ENCODE data around the gene DHRSX.
A peak's percentile ranks its signal among the peaks of the same experiment; 100 is the strongest.
"Not testable (repeated sequence)": the region's sequence is repeated elsewhere in the genome, so short reads cannot be mapped to it uniquely, and the experiment has no call there.

The DHRSX gene

GRCh38 chrX:2427147-2427546 is 73.6 kb downstream of the DHRSX start:
- no peak for ATAC-seq (replicated peaks; ENCODE audit: extremely low read depth, poor library complexity, severe bottlenecking)
- H3K4me1 Mint-ChIP-seq, result peaks cover 7% of the 10 kb centered on the region
- no peak overlapping the region for H3K27ac Mint-ChIP-seq (ENCODE audit: low read depth)
- H3K4me3 Mint-ChIP-seq, result no peak overlapping the region
- H3K9me3 Mint-ChIP-seq, result no peaks in the 10 kb centered on the region
- peaks cover 4% of the 10 kb centered on the region for H3K36me3 Mint-ChIP-seq (ENCODE audit: insufficient read depth)
- DNase-seq (ENCODE audit: low spot score in 2 of 2), result no peak
- no peaks in the 10 kb centered on the region for H3K27me3 Mint-ChIP-seq

- H3K27ac Mint-ChIP-seq (ENCODE audit: low read depth), result peak overlapping the region; percentile 67
- ATAC-seq (replicated peaks; ENCODE audit: extremely low read depth, poor library complexity, severe bottlenecking) (no peak), DNase-seq (ENCODE audit: low spot score in 2 of 2) (no peak)
- peaks cover 7% of the 10 kb centered on the region for H3K4me1 Mint-ChIP-seq
- no peak overlapping the region for H3K4me3 Mint-ChIP-seq
- no peaks in the 10 kb centered on the region for H3K9me3 Mint-ChIP-seq
- H3K36me3 Mint-ChIP-seq (ENCODE audit: insufficient read depth), result peaks cover 4% of the 10 kb centered on the region
- no peaks in the 10 kb centered on the region for H3K27me3 Mint-ChIP-seq
Observed at GRCh38 chrX:2426289-2426882, 74.4 kb downstream of the DHRSX start.

- no peak for DNase-seq (ENCODE audit: low spot score in 2 of 2)
- no peak overlapping the region for H3K4me3 Mint-ChIP-seq
- H3K27ac Mint-ChIP-seq (ENCODE audit: low read depth), result peak overlapping the region; percentile 67
- H3K27me3 Mint-ChIP-seq, result no peaks in the 10 kb centered on the region
- H3K36me3 Mint-ChIP-seq (ENCODE audit: insufficient read depth), result peaks cover 3% of the 10 kb centered on the region
- ATAC-seq (replicated peaks; ENCODE audit: extremely low read depth, poor library complexity, severe bottlenecking), result no peak
- peaks cover 7% of the 10 kb centered on the region for H3K4me1 Mint-ChIP-seq
- no peaks in the 10 kb centered on the region for H3K9me3 Mint-ChIP-seq
Observed at GRCh38 chrX:2425286-2426071, 75.3 kb downstream of the DHRSX start.

GRCh38 chrX:2424317-2424716 is 76.5 kb downstream of the DHRSX start:
- H3K27me3 Mint-ChIP-seq, result no peaks in the 10 kb centered on the region
- H3K36me3 Mint-ChIP-seq (ENCODE audit: insufficient read depth), result peaks cover 3% of the 10 kb centered on the region
- no peak for ATAC-seq (replicated peaks; ENCODE audit: extremely low read depth, poor library complexity, severe bottlenecking)
- H3K27ac Mint-ChIP-seq (ENCODE audit: low read depth), result no peak overlapping the region
- H3K4me3 Mint-ChIP-seq, result no peak overlapping the region
- DNase-seq (ENCODE audit: low spot score in 2 of 2), result no peak
- no peaks in the 10 kb centered on the region for H3K9me3 Mint-ChIP-seq
- H3K4me1 Mint-ChIP-seq, result peaks cover 7% of the 10 kb centered on the region

- Mint-ChIP-seq H3K4me1 (peaks cover 7% of the 10 kb centered on the region), H3K27ac (ENCODE audit: low read depth) (no peak overlapping the region), H3K36me3 (ENCODE audit: insufficient read depth) (peaks cover 3% of the 10 kb centered on the region), H3K4me3 (no peak overlapping the region), H3K9me3 (no peaks in the 10 kb centered on the region), H3K27me3 (no peaks in the 10 kb centered on the region)
- DNase-seq (ENCODE audit: low spot score in 2 of 2), result no peak
- ATAC-seq (replicated peaks; ENCODE audit: extremely low read depth, poor library complexity, severe bottlenecking), result no peak
Observed at GRCh38 chrX:2423899-2424298, 76.9 kb downstream of the DHRSX start.

GRCh38 chrX:2423282-2423681 is 77.5 kb downstream of the DHRSX start:
- peaks cover 7% of the 10 kb centered on the region for H3K4me1 Mint-ChIP-seq
- ATAC-seq (replicated peaks; ENCODE audit: extremely low read depth, poor library complexity, severe bottlenecking) (no peak), DNase-seq (ENCODE audit: low spot score in 2 of 2) (no peak)
- no peaks in the 10 kb centered on the region for H3K9me3 Mint-ChIP-seq
- no peak overlapping the region for H3K4me3 Mint-ChIP-seq
- H3K36me3 Mint-ChIP-seq (ENCODE audit: insufficient read depth), result peaks cover 3% of the 10 kb centered on the region
- no peaks in the 10 kb centered on the region for H3K27me3 Mint-ChIP-seq
- no peak overlapping the region for H3K27ac Mint-ChIP-seq (ENCODE audit: low read depth)

GRCh38 chrX:2419418-2419817 is 81.4 kb downstream of the DHRSX start:
- H3K27me3 Mint-ChIP-seq; H3K27ac Mint-ChIP-seq (ENCODE audit: low read depth); H3K4me1 Mint-ChIP-seq; H3K9me3 Mint-ChIP-seq; H3K4me3 Mint-ChIP-seq; DNase-seq (ENCODE audit: low spot score in 2 of 2); H3K36me3 Mint-ChIP-seq (ENCODE audit: insufficient read depth); ATAC-seq (replicated peaks; ENCODE audit: extremely low read depth, poor library complexity, severe bottlenecking): not testable (repeated sequence)

GRCh38 chrX:2418000-2418399 is 82.8 kb downstream of the DHRSX start:
- Mint-ChIP-seq H3K9me3 (no peaks in the 10 kb centered on the region), H3K27me3 (no peaks in the 10 kb centered on the region), H3K27ac (ENCODE audit: low read depth) (no peak overlapping the region), H3K4me1 (no peaks in the 10 kb centered on the region), H3K4me3 (no peak overlapping the region), H3K36me3 (ENCODE audit: insufficient read depth) (no peaks in the 10 kb centered on the region)
- DNase-seq (ENCODE audit: low spot score in 2 of 2) (no peak), ATAC-seq (replicated peaks; ENCODE audit: extremely low read depth, poor library complexity, severe bottlenecking) (no peak)

- Mint-ChIP-seq H3K4me1 (no peaks in the 10 kb centered on the region), H3K36me3 (ENCODE audit: insufficient read depth) (no peaks in the 10 kb centered on the region), H3K27me3 (no peaks in the 10 kb centered on the region), H3K9me3 (no peaks in the 10 kb centered on the region), H3K4me3 (no peak overlapping the region), H3K27ac (ENCODE audit: low read depth) (no peak overlapping the region)
- ATAC-seq (replicated peaks; ENCODE audit: extremely low read depth, poor library complexity, severe bottlenecking) (no peak), DNase-seq (ENCODE audit: low spot score in 2 of 2) (no peak)
Observed at GRCh38 chrX:2416851-2417604, 83.7 kb downstream of the DHRSX start.

- Mint-ChIP-seq H3K36me3 (ENCODE audit: insufficient read depth) (peaks cover 2% of the 10 kb centered on the region), H3K9me3 (no peaks in the 10 kb centered on the region), H3K27me3 (no peaks in the 10 kb centered on the region), H3K4me3 (no peak overlapping the region), H3K27ac (ENCODE audit: low read depth) (no peak overlapping the region), H3K4me1 (no peaks in the 10 kb centered on the region)
- ATAC-seq (replicated peaks; ENCODE audit: extremely low read depth, poor library complexity, severe bottlenecking), result no peak
- DNase-seq (ENCODE audit: low spot score in 2 of 2), result no peak
Observed at GRCh38 chrX:2414384-2414783, 86.4 kb downstream of the DHRSX start.

GRCh38 chrX:2413969-2414368 is 86.8 kb downstream of the DHRSX start:
- no peak overlapping the region for H3K27ac Mint-ChIP-seq (ENCODE audit: low read depth)
- H3K4me3 Mint-ChIP-seq, result no peak overlapping the region
- H3K36me3 Mint-ChIP-seq (ENCODE audit: insufficient read depth), result peaks cover 2% of the 10 kb centered on the region
- no peak for DNase-seq (ENCODE audit: low spot score in 2 of 2)
- H3K9me3 Mint-ChIP-seq, result no peaks in the 10 kb centered on the region
- no peak for ATAC-seq (replicated peaks; ENCODE audit: extremely low read depth, poor library complexity, severe bottlenecking)
- H3K4me1 Mint-ChIP-seq, result no peaks in the 10 kb centered on the region
- no peaks in the 10 kb centered on the region for H3K27me3 Mint-ChIP-seq

- Mint-ChIP-seq H3K27me3 (no peaks in the 10 kb centered on the region), H3K9me3 (peaks cover 2% of the 10 kb centered on the region), H3K36me3 (ENCODE audit: insufficient read depth) (peaks cover 14% of the 10 kb centered on the region), H3K27ac (ENCODE audit: low read depth) (no peak overlapping the region), H3K4me1 (no peaks in the 10 kb centered on the region), H3K4me3 (no peak overlapping the region)
- DNase-seq (ENCODE audit: low spot score in 2 of 2) (no peak), ATAC-seq (replicated peaks; ENCODE audit: extremely low read depth, poor library complexity, severe bottlenecking) (no peak)
Observed at GRCh38 chrX:2412131-2412530, 88.6 kb downstream of the DHRSX start.
